Activated naive CD4-positive, alpha-beta T cell treated with anti-CD3 and anti-CD28 coated beads for 36 hours (primary cell): ENCODE measurements around the gene NEURL1B. TPM values are rescaled to one million over a fixed set of nuclear protein-coding genes. Genes with fewer than 3 reads are reported as not detected.
A peak's percentile ranks its signal among the peaks of the same experiment; 100 is the strongest.

ENCODE experiments used
- CTCF ChIA-PET: fragments of 350-600 bp; sonication (Branson Sonifier 250); formaldehyde crosslinking; loops from one replicate; lab custom pipeline; 2021; ENCODE audit warnings: antibody characterized with exemption; lab: Charles Lee
- DNase-seq: peaks from one replicate; pipeline ENCODE4 v3.0.0-alpha.2; 2020
- H3K27ac Mint-ChIP-seq: one replicate; pipeline ENCODE4 v1.8.0; 2021; ENCODE audit warnings: mild to moderate bottlenecking, mixed read lengths
- H3K27me3 Mint-ChIP-seq: one replicate; pipeline ENCODE4 v1.8.0; 2021; ENCODE audit warnings: low read depth, mixed read lengths
- H3K36me3 Mint-ChIP-seq: one replicate; pipeline ENCODE4 v1.8.0; 2021; ENCODE audit warnings: low read depth, mixed read lengths
- H3K4me1 Mint-ChIP-seq: one replicate; pipeline ENCODE4 v1.8.0; 2021; ENCODE audit warnings: low read depth, mixed read lengths
- H3K4me3 Mint-ChIP-seq: one replicate; pipeline ENCODE4 v1.8.0; 2021; ENCODE audit warnings: mild to moderate bottlenecking, moderate library complexity, mixed read lengths
- H3K9me3 Mint-ChIP-seq: one replicate; pipeline ENCODE4 v1.8.0; 2021; ENCODE audit warnings: mixed read lengths
- intact Hi-C: fragments of 100-400 bp; cut with micrococcal nuclease; formaldehyde crosslinking; loops from one replicate; pipeline ENCODE4 v1.15.1; 2023
- total RNA-seq, 2 experiments: library from RNA; stranded (reverse); gene quantifications; one replicate each; pipeline ENCODE4 v1.2.3, GENCODE V29; 2021

Gene NEURL1B
- total RNA-seq, 2 experiments from 2014 or later, result 0.57 to 0.64 TPM

GRCh38 chr5:172641359-172642050, 442 bp downstream of the NEURL1B start:
- intact Hi-C loops, result loop anchor here (2.0 kb wide), 1 partner anchor 55 kb away; no protein-coding TSS in a partner anchor
- CTCF ChIA-PET, result interaction anchor here (0.9 to 1.1 kb wide), 2 partner anchors 56 to 180 kb away, joined by 3 read pairs; no protein-coding TSS in a partner anchor
- peak overlapping the region; percentile 18 for H3K4me3 Mint-ChIP-seq
- DNase-seq, result no peak
- H3K9me3 Mint-ChIP-seq, result no peaks in the 10 kb centered on the region
- peaks cover 3% of the 10 kb centered on the region for H3K4me1 Mint-ChIP-seq
- H3K27ac Mint-ChIP-seq, result no peak overlapping the region
- peaks cover 37% of the 10 kb centered on the region for H3K27me3 Mint-ChIP-seq
- no peaks in the 10 kb centered on the region for H3K36me3 Mint-ChIP-seq

- CTCF ChIA-PET, result interaction anchor here (0.6 to 1.1 kb wide), 3 partner anchors 55 to 426 kb away, joined by 3 to 5 read pairs (median 3); no protein-coding TSS in a partner anchor
- H3K36me3 Mint-ChIP-seq, result no peaks in the 10 kb centered on the region
- no peaks in the 10 kb centered on the region for H3K9me3 Mint-ChIP-seq
- peaks cover 3% of the 10 kb centered on the region for H3K4me1 Mint-ChIP-seq
- H3K27ac Mint-ChIP-seq, result no peak overlapping the region
- H3K27me3 Mint-ChIP-seq, result peaks cover 37% of the 10 kb centered on the region
- H3K4me3 Mint-ChIP-seq, result no peak overlapping the region
- intact Hi-C loops, result no loop called here
- DNase-seq, result no peak
Measured at GRCh38 chr5:172642051-172642409, 967 bp downstream of the NEURL1B start.

- CTCF ChIA-PET, result interaction anchor here (0.6 to 1.5 kb wide), 4 partner anchors 55 to 426 kb away, joined by 3 to 5 read pairs (median 3); no protein-coding TSS in a partner anchor
- Mint-ChIP-seq H3K4me1 (peaks cover 3% of the 10 kb centered on the region), H3K27me3 (peaks cover 37% of the 10 kb centered on the region), H3K27ac (no peak overlapping the region), H3K9me3 (no peaks in the 10 kb centered on the region), H3K4me3 (no peak overlapping the region), H3K36me3 (no peaks in the 10 kb centered on the region)
- intact Hi-C loops, result no loop called here
- no peak for DNase-seq
Measured at GRCh38 chr5:172642486-172642885, 1.4 kb downstream of the NEURL1B start.

- H3K27ac Mint-ChIP-seq, result no peak overlapping the region
- H3K36me3 Mint-ChIP-seq, result no peaks in the 10 kb centered on the region
- CTCF ChIA-PET, result interaction anchor here (1.0 to 1.5 kb wide), 2 partner anchors 54 to 191 kb away, joined by 3 to 4 read pairs; no protein-coding TSS in a partner anchor
- no peak for DNase-seq
- intact Hi-C loops, result no loop called here
- peaks cover 3% of the 10 kb centered on the region for H3K4me1 Mint-ChIP-seq
- peaks cover 35% of the 10 kb centered on the region for H3K27me3 Mint-ChIP-seq
- H3K4me3 Mint-ChIP-seq, result no peak overlapping the region
- H3K9me3 Mint-ChIP-seq, result no peaks in the 10 kb centered on the region
Measured at GRCh38 chr5:172642926-172643871, 2.1 kb downstream of the NEURL1B start.

- CTCF ChIA-PET, result no interaction called here
Measured at GRCh38 chr5:172644266-172644665, 3.2 kb downstream of the NEURL1B start.

GRCh38 chr5:172644711-172645110, 3.6 kb downstream of the NEURL1B start:
- Mint-ChIP-seq H3K36me3 (no peaks in the 10 kb centered on the region), H3K4me1 (peaks cover 3% of the 10 kb centered on the region), H3K4me3 (no peak overlapping the region), H3K27ac (no peak overlapping the region), H3K27me3 (peaks cover 25% of the 10 kb centered on the region), H3K9me3 (no peaks in the 10 kb centered on the region)
- no peak for DNase-seq
- intact Hi-C loops, result no loop called here
- CTCF ChIA-PET, result no interaction called here

More at GRCh38 chr5:172644266-172644665, 3.2 kb downstream of the NEURL1B start:
- Mint-ChIP-seq H3K4me1 (peaks cover 3% of the 10 kb centered on the region), H3K4me3 (no peak overlapping the region), H3K27me3 (peaks cover 28% of the 10 kb centered on the region), H3K36me3 (no peaks in the 10 kb centered on the region), H3K9me3 (no peaks in the 10 kb centered on the region), H3K27ac (no peak overlapping the region)
- DNase-seq, result no peak
- intact Hi-C loops, result no loop called here

- H3K36me3 Mint-ChIP-seq, result no peaks in the 10 kb centered on the region
- no peak overlapping the region for H3K4me3 Mint-ChIP-seq
- CTCF ChIA-PET, result no interaction called here
- intact Hi-C loops, result no loop called here
- peaks cover 17% of the 10 kb centered on the region for H3K27me3 Mint-ChIP-seq
- H3K4me1 Mint-ChIP-seq, result peaks cover under 1% of the 10 kb centered on the region
- no peak overlapping the region for H3K27ac Mint-ChIP-seq
- DNase-seq, result no peak
- no peaks in the 10 kb centered on the region for H3K9me3 Mint-ChIP-seq
Measured at GRCh38 chr5:172645271-172646055, 4.4 kb downstream of the NEURL1B start.

- intact Hi-C loops, result no loop called here
- H3K4me1 Mint-ChIP-seq, result no peaks in the 10 kb centered on the region
- H3K9me3 Mint-ChIP-seq, result no peaks in the 10 kb centered on the region
- H3K36me3 Mint-ChIP-seq, result no peaks in the 10 kb centered on the region
- H3K27ac Mint-ChIP-seq, result no peak overlapping the region
- H3K27me3 Mint-ChIP-seq, result peaks cover 16% of the 10 kb centered on the region
- no peak overlapping the region for H3K4me3 Mint-ChIP-seq
- DNase-seq, result no peak
- CTCF ChIA-PET, result no interaction called here
Measured at GRCh38 chr5:172646716-172647285, 5.7 kb downstream of the NEURL1B start.

GRCh38 chr5:172647352-172648012, 6.4 kb downstream of the NEURL1B start:
- H3K27me3 Mint-ChIP-seq, result peaks cover 9% of the 10 kb centered on the region
- no peak overlapping the region for H3K27ac Mint-ChIP-seq
- intact Hi-C loops, result no loop called here
- H3K9me3 Mint-ChIP-seq, result no peaks in the 10 kb centered on the region
- H3K4me1 Mint-ChIP-seq, result no peaks in the 10 kb centered on the region
- no peak overlapping the region for H3K4me3 Mint-ChIP-seq
- CTCF ChIA-PET, result no interaction called here
- no peak for DNase-seq
- H3K36me3 Mint-ChIP-seq, result no peaks in the 10 kb centered on the region

GRCh38 chr5:172648013-172648381, 6.9 kb downstream of the NEURL1B start:
- H3K27ac Mint-ChIP-seq, result no peak overlapping the region
- H3K4me3 Mint-ChIP-seq, result no peak overlapping the region
- H3K4me1 Mint-ChIP-seq, result no peaks in the 10 kb centered on the region
- no peaks in the 10 kb centered on the region for H3K36me3 Mint-ChIP-seq
- CTCF ChIA-PET, result no interaction called here
- peaks cover 6% of the 10 kb centered on the region for H3K27me3 Mint-ChIP-seq
- intact Hi-C loops, result no loop called here
- H3K9me3 Mint-ChIP-seq, result no peaks in the 10 kb centered on the region
- no peak for DNase-seq

GRCh38 chr5:172648755-172649154, 7.7 kb downstream of the NEURL1B start:
- Mint-ChIP-seq H3K4me1 (no peaks in the 10 kb centered on the region), H3K4me3 (no peak overlapping the region), H3K27ac (no peak overlapping the region), H3K36me3 (no peaks in the 10 kb centered on the region), H3K9me3 (no peaks in the 10 kb centered on the region), H3K27me3 (no peaks in the 10 kb centered on the region)
- DNase-seq, result no peak
- CTCF ChIA-PET, result no interaction called here
- intact Hi-C loops, result no loop called here
